ENCODE measurements around the gene ICAM2.

GRCh38 chr17:64016231-64016784 lies 4.1 kb downstream of the ICAM2 start:
- TF ChIP-seq CTCF (IDR thresholded peaks at IDR 0.05) (peak; percentile 35), EZH2 (IDR thresholded peaks at IDR 0.05; ENCODE audit: borderline replicate concordance, insufficient read depth, low read depth, low read length, poor library complexity, severe bottlenecking) (no peak)
